ENCODE results near the gene PALD1. TPM values are rescaled to one million over a fixed set of nuclear protein-coding genes. Genes with fewer than 3 reads are reported as not detected.

Gene PALD1
- total RNA-seq, 1 donor from 2014 or later, result 1.8 TPM

DNA sequence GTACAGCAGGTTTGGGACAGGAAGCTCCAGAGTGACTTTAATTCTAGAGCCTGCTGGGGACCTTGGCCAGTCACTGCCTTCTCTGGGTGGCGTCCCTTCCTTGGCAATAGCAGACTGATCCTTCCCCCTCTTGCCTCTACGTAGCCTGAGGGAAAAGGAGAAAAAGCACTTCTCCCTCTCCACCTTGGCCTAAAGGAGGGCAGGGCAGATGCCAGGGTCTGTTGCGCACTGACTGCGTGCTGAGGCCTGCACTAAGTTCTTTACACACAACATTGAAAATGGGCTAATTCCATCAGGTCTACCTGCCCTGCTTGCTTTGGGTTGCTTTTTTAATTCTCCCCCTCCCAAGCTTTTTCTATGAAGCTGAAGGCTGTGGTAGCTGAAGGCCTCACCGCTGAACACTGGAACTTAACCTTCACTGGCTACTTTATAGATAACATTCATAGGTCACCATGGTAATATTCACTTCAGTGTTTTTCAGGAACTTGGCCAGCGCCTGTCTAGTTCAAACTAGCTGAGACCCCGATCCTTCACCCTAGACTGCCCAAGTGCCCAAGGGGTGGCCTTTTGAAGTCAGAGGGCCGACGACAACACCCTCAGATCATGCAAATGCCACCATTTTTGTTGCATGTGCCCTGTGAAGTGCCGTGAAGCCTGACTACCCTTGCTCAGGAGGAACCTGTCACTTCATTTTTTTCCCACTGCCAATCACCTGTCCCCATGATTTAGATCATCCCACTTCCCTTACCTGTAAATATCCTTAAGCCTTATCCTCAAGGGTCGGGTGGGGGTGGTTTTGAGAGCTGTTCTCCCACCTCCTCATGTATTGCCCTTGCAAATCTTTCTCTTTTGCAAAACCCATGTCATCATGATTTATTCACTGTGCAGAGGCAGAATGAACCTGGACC is 95.3 kb downstream of the PALD1 start:
- no peaks in the 10 kb centered on the region for H3K36me3 Mint-ChIP-seq (ENCODE audit: low read depth, unreplicated experiment)

DNA sequence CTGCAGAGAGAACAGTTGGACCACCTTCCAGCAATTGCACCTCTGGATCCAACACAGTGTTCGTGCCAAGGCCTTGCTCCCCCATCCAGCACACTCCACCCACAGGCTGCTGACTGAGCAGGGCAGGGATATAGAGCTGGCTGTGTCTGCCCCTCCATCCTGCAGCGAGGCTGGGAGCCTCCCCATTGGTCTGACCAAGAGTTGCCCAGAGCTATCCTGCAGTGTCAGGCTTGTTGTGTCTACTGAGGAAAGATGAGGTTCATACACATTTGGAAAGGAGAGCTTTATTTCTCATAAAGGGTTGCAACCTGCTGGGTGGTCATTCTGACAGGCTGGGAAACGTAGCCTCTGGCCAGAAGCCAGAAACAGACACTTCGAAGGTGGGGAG is 96.9 kb downstream of the PALD1 start:
- no peak overlapping the region for H3K27ac Mint-ChIP-seq (ENCODE audit: unreplicated experiment)
- Histone ChIP-seq H3K27me3 (ENCODE audit: insufficient read depth, low read length) (no peaks in the 10 kb centered on the region), H3K27ac (ENCODE audit: low read depth, low read length) (peak overlapping the region; percentile 16), H3K4me2 (ENCODE audit: low read length) (peak overlapping the region; percentile 50), H3K9ac (ENCODE audit: low read length) (no peak overlapping the region), H2AFZ (ENCODE audit: low read depth, low read length) (no peak overlapping the region), H3K4me3 (ENCODE audit: insufficient read depth, low read depth, low read length) (no peak overlapping the region), H3K4me1 (ENCODE audit: insufficient read depth, low read length) (peaks cover 33% of the 10 kb centered on the region), H3K9me3 (ENCODE audit: insufficient read depth, low read depth, low read length) (no peaks in the 10 kb centered on the region), H3K36me3 (ENCODE audit: insufficient read depth, low read length) (no peaks in the 10 kb centered on the region), H3K79me2 (ENCODE audit: insufficient read depth, low read length) (no peaks in the 10 kb centered on the region), H4K20me1 (ENCODE audit: insufficient read depth, low read length) (no peaks in the 10 kb centered on the region)
- DNase-seq (ENCODE audit: low read depth), result peak; percentile 29
- no peak for TF ChIP-seq EZH2 (IDR thresholded peaks at IDR 0.05; ENCODE audit: insufficient read depth, low read length)
- TF ChIP-seq, protein P1, sequence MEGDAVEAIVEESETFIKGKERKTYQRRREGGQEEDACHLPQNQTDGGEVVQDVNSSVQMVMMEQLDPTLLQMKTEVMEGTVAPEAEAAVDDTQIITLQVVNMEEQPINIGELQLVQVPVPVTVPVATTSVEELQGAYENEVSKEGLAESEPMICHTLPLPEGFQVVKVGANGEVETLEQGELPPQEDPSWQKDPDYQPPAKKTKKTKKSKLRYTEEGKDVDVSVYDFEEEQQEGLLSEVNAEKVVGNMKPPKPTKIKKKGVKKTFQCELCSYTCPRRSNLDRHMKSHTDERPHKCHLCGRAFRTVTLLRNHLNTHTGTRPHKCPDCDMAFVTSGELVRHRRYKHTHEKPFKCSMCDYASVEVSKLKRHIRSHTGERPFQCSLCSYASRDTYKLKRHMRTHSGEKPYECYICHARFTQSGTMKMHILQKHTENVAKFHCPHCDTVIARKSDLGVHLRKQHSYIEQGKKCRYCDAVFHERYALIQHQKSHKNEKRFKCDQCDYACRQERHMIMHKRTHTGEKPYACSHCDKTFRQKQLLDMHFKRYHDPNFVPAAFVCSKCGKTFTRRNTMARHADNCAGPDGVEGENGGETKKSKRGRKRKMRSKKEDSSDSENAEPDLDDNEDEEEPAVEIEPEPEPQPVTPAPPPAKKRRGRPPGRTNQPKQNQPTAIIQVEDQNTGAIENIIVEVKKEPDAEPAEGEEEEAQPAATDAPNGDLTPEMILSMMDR (IDR thresholded peaks at IDR 0.05; ENCODE audit: insufficient read depth, low read depth, low read length), result no peak
- peaks cover 33% of the 10 kb centered on the region for H3K4me1 Mint-ChIP-seq (ENCODE audit: low read depth, unreplicated experiment)
- peaks cover 19% of the 10 kb centered on the region for H3K27me3 Mint-ChIP-seq (ENCODE audit: low read depth, unreplicated experiment)
- no peak overlapping the region for H3K4me3 Mint-ChIP-seq (ENCODE audit: unreplicated experiment)
- no peaks in the 10 kb centered on the region for H3K36me3 Mint-ChIP-seq (ENCODE audit: low read depth, unreplicated experiment)
- FAIRE-seq, result no peak
- H3K9me3 Mint-ChIP-seq (ENCODE audit: unreplicated experiment), result no peaks in the 10 kb centered on the region

More for the DNA sequence above, 95.3 kb downstream of the PALD1 start:
- Histone ChIP-seq H3K4me3 (ENCODE audit: insufficient read depth, low read depth, low read length) (no peak overlapping the region), H3K9me3 (ENCODE audit: insufficient read depth, low read depth, low read length) (no peaks in the 10 kb centered on the region), H3K79me2 (ENCODE audit: insufficient read depth, low read length) (no peaks in the 10 kb centered on the region), H3K4me2 (ENCODE audit: low read length) (no peak overlapping the region), H3K4me1 (ENCODE audit: insufficient read depth, low read length) (peaks cover 26% of the 10 kb centered on the region), H3K27ac (ENCODE audit: low read depth, low read length) (no peak overlapping the region), H3K9ac (ENCODE audit: low read length) (no peak overlapping the region), H3K36me3 (ENCODE audit: insufficient read depth, low read length) (no peaks in the 10 kb centered on the region), H2AFZ (ENCODE audit: low read depth, low read length) (no peak overlapping the region), H4K20me1 (ENCODE audit: insufficient read depth, low read length) (no peaks in the 10 kb centered on the region), H3K27me3 (ENCODE audit: insufficient read depth, low read length) (no peaks in the 10 kb centered on the region)
- FAIRE-seq (no peak), DNase-seq (ENCODE audit: low read depth) (no peak)
- H3K4me3 Mint-ChIP-seq (ENCODE audit: unreplicated experiment), result no peak overlapping the region
- H3K9me3 Mint-ChIP-seq (ENCODE audit: unreplicated experiment), result no peaks in the 10 kb centered on the region
- no peak overlapping the region for H3K27ac Mint-ChIP-seq (ENCODE audit: unreplicated experiment)
- peaks cover 24% of the 10 kb centered on the region for H3K4me1 Mint-ChIP-seq (ENCODE audit: low read depth, unreplicated experiment)
- TF ChIP-seq, protein P1 (IDR thresholded peaks at IDR 0.05; ENCODE audit: insufficient read depth, low read depth, low read length), result no peak
- no peak for TF ChIP-seq EZH2 (IDR thresholded peaks at IDR 0.05; ENCODE audit: insufficient read depth, low read length)
- H3K27me3 Mint-ChIP-seq (ENCODE audit: low read depth, unreplicated experiment), result peaks cover 25% of the 10 kb centered on the region
